GM23338 (cell line): Measurements from ENCODE around the gene CARD10. TPM values are rescaled to one million over a fixed set of nuclear protein-coding genes. Genes with fewer than 3 reads are reported as not detected.
A peak's percentile ranks its signal among the peaks of the same experiment; 100 is the strongest.

Experiments used
- ATAC-seq: fragments of 200-7000 bp; cut with Tn5 transposase; 3 replicates; pipeline ENCODE4 v1.9.1; 2020
- DNase-seq: peaks from one replicate; pipeline ENCODE4 v3.0.0-alpha.2; 2015; ENCODE audit warnings: low spot score
- H2AFZ ChIP-seq: fragments of 200-600 bp; sonication (generic); 2 replicates; pipeline ENCODE4 v1.8.0; 2016; ENCODE audit warnings: antibody characterized with exemption, mild to moderate bottlenecking, moderate library complexity
- H3F3A ChIP-seq: fragments of 200-600 bp; sonication (generic); replicated peaks from 2 replicates; pipeline ENCODE4 v1.8.0; 2017; ENCODE audit warnings: antibody characterized with exemption, mixed run types, low read depth
- H3K27ac ChIP-seq: fragments of 200-600 bp; sonication (generic); 2 replicates; pipeline ENCODE4 v1.6.1; 2016; ENCODE audit warnings: low read depth
- H3K27me3 ChIP-seq: fragments of 200-600 bp; sonication (generic); 2 replicates; pipeline ENCODE4 v1.8.0; 2016; ENCODE audit warnings: mild to moderate bottlenecking, mixed run types, moderate library complexity; ENCODE audit not compliant: insufficient read depth
- H3K36me3 ChIP-seq: fragments of 200-600 bp; sonication (generic); 2 replicates; pipeline ENCODE4 v1.8.0; 2016; ENCODE audit warnings: mild to moderate bottlenecking; ENCODE audit not compliant: insufficient read depth
- H3K4me1 ChIP-seq: fragments of 200-600 bp; sonication (generic); 2 replicates; pipeline ENCODE4 v1.8.0; 2016; ENCODE audit warnings: mild to moderate bottlenecking, moderate library complexity; ENCODE audit not compliant: insufficient read depth
- H3K4me2 ChIP-seq: fragments of 200-600 bp; sonication (generic); 2 replicates; pipeline ENCODE4 v1.7.1; 2017; ENCODE audit warnings: mixed run types
- H3K4me3 ChIP-seq: fragments of 200-600 bp; sonication (generic); 2 replicates; pipeline ENCODE4 v1.6.1; 2016; ENCODE audit warnings: mixed run types
- H3K79me2 ChIP-seq: fragments of 200-600 bp; sonication (generic); replicated peaks from 2 replicates; pipeline ENCODE4 v1.8.0; 2017; ENCODE audit warnings: mild to moderate bottlenecking; ENCODE audit not compliant: insufficient read depth
- H3K9me2 ChIP-seq: fragments of 200-600 bp; sonication (generic); 2 replicates; pipeline ENCODE4 v1.8.0; 2017; ENCODE audit not compliant: insufficient read depth
- H4K20me1 ChIP-seq: fragments of 200-600 bp; sonication (generic); replicated peaks from 2 replicates; pipeline ENCODE4 v1.8.0; 2017; ENCODE audit warnings: mild to moderate bottlenecking; ENCODE audit not compliant: insufficient read depth
- H3K27ac Mint-ChIP-seq: 2 replicates; pipeline ENCODE4 v1.8.0; 2020; ENCODE audit warnings: inconsistent platforms, mild to moderate bottlenecking, moderate library complexity, mixed read lengths
- H3K27me3 Mint-ChIP-seq: 3 replicates; pipeline ENCODE4 v1.8.0; 2022; ENCODE audit warnings: low read depth, mild to moderate bottlenecking, moderate library complexity, mixed read lengths, inconsistent platforms; ENCODE audit not compliant: insufficient read depth, poor library complexity
- H3K36me3 Mint-ChIP-seq: 3 replicates; pipeline ENCODE4 v1.8.0; 2021; ENCODE audit warnings: low read depth, mild to moderate bottlenecking, inconsistent platforms, moderate library complexity, mixed read lengths
- H3K4me1 Mint-ChIP-seq: 3 replicates; pipeline ENCODE4 v1.8.0; 2020; ENCODE audit warnings: mild to moderate bottlenecking, inconsistent platforms, mixed read lengths
- H3K4me3 Mint-ChIP-seq: 3 replicates; pipeline ENCODE4 v1.8.0; 2021; ENCODE audit warnings: moderate library complexity, mild to moderate bottlenecking, inconsistent platforms, mixed read lengths
- H3K9me3 Mint-ChIP-seq: 3 replicates; pipeline ENCODE4 v1.8.0; 2020; ENCODE audit warnings: moderate library complexity, mild to moderate bottlenecking, inconsistent platforms, mixed read lengths
- CREB1 ChIP-seq: fragments of 250-450 bp; sonication (Bioruptor Pico); IDR thresholded peaks from 2 replicates; pipeline ENCODE4 v1.5.0; 2020; ENCODE audit warnings: low read depth, mild to moderate bottlenecking, moderate library complexity
- CTCF ChIP-seq, 2 experiments: fragments of 200-600 bp in 1 of 2; sonication (generic) in 1 of 2; conservative IDR thresholded peaks; 2 replicates each; pipeline versions ENCODE4 v1.5.1 to v1.6.1; 2016 to 2017; ENCODE audit warnings: antibody characterized with exemption in 2 of 2, low read depth in 2 of 2, mild to moderate bottlenecking in 2 of 2, moderate library complexity in 1 of 2
- EZH2 ChIP-seq: fragments of 200-600 bp; sonication (generic); IDR thresholded peaks from one replicate; pipeline ENCODE4 v1.8.0; 2017; ENCODE audit warnings: antibody characterized with exemption, mild to moderate bottlenecking, low read depth; ENCODE audit not compliant: unreplicated experiment
- JUNB ChIP-seq: IDR thresholded peaks from one replicate; pipeline ENCODE4 v1.6.1; 2016; ENCODE audit warnings: antibody characterized with exemption; ENCODE audit not compliant: unreplicated experiment
- NANOG ChIP-seq: IDR thresholded peaks from 2 replicates; pipeline ENCODE4 v1.6.1; 2016; ENCODE audit warnings: antibody characterized with exemption, borderline replicate concordance
- POLR2AphosphoS5 ChIP-seq: IDR thresholded peaks from 2 replicates; pipeline ENCODE4 v1.6.1; 2016; ENCODE audit warnings: antibody characterized with exemption, low read depth
- REST ChIP-seq: IDR thresholded peaks from one replicate; pipeline ENCODE4 v1.6.1; 2018; ENCODE audit warnings: antibody characterized with exemption; ENCODE audit not compliant: unreplicated experiment
- STAT1 ChIP-seq: IDR thresholded peaks from one replicate; pipeline ENCODE4 v1.6.1; 2016; ENCODE audit warnings: antibody characterized with exemption; ENCODE audit not compliant: unreplicated experiment
- ZNF114 ChIP-seq: fragments of 250-450 bp; sonication (Bioruptor Pico); IDR thresholded peaks from 2 replicates; pipeline ENCODE4 v1.5.0; 2020; ENCODE audit warnings: mild to moderate bottlenecking, moderate library complexity
- ZNF331 ChIP-seq: fragments of 250-450 bp; sonication (Bioruptor Pico); IDR thresholded peaks from 2 replicates; pipeline ENCODE4 v1.5.0; 2020; ENCODE audit warnings: low read depth, mild to moderate bottlenecking, moderate library complexity
- polyA plus RNA-seq: library from polyadenylated mRNA; unstranded; fragments of >200 nt; fragmentation: Nextera tagmentation; extraction: Ambion mirVana; gene quantifications from 2 replicates; pipeline ENCODE4 v1.2.1, GENCODE V29; 2016
- total RNA-seq: library from RNA; depleted of rRNA; stranded (reverse); fragments of >200 nt; shearing (Covaris generic); gene quantifications from 2 replicates; pipeline ENCODE4 v1.2.3, GENCODE V29; 2014

CARD10 gene
- total and polyA plus RNA-seq, 2 experiments from 2014 or later: 5.4 to 17.2 TPM

GRCh38 chr22:37457093-37457893 lies 61.9 kb downstream of the CARD10 start:
- Mint-ChIP-seq H3K9me3 (no peaks in the 10 kb centered on the region; the same call in 2 of the 3 replicates), H3K27ac (no peak overlapping the region), H3K36me3 (no peaks in the 10 kb centered on the region), H3K27me3 (peaks cover 11% of the 10 kb centered on the region), H3K4me3 (no peak overlapping the region), H3K4me1 (peaks cover 11% of the 10 kb centered on the region)
- H3K9me2 ChIP-seq: no peaks in the 10 kb centered on the region
- ATAC-seq (peak; percentile 99), DNase-seq (peak; percentile 89)
- H3K4me3 ChIP-seq: no peak overlapping the region
- H3F3A ChIP-seq: no peaks in the 10 kb centered on the region
- TF ChIP-seq CTCF (conservative IDR thresholded peaks at IDR 0.05; ENCODE audit: low read depth in 2 of 2): peak; percentile 85 to 99
- no peak for TF ChIP-seq CREB1 (CRISPR knock-in tag)
- no peaks in the 10 kb centered on the region for H3K27me3 ChIP-seq
- no peak overlapping the region for H3K27ac ChIP-seq
- H2AFZ ChIP-seq: no peak overlapping the region
- H3K36me3 ChIP-seq: no peaks in the 10 kb centered on the region
- H3K79me2 ChIP-seq: no peaks in the 10 kb centered on the region
- H3K4me1 ChIP-seq: no peaks in the 10 kb centered on the region
- H4K20me1 ChIP-seq: no peaks in the 10 kb centered on the region
- no peak overlapping the region for H3K4me2 ChIP-seq

- ATAC-seq (no peak), DNase-seq (no peak)
- no peaks in the 10 kb centered on the region for H3K4me1 ChIP-seq
- H3K27me3 ChIP-seq: no peaks in the 10 kb centered on the region
- Mint-ChIP-seq H3K27me3 (peaks cover 9% of the 10 kb centered on the region), H3K4me1 (peaks cover 11% of the 10 kb centered on the region), H3K36me3 (no peaks in the 10 kb centered on the region), H3K27ac (no peak overlapping the region), H3K9me3 (no peaks in the 10 kb centered on the region; the same call in 2 of the 3 replicates), H3K4me3 (no peak overlapping the region)
- no peaks in the 10 kb centered on the region for H3F3A ChIP-seq
- H4K20me1 ChIP-seq: no peaks in the 10 kb centered on the region
- no peak overlapping the region for H3K4me2 ChIP-seq
- no peaks in the 10 kb centered on the region for H3K9me2 ChIP-seq
- H3K4me3 ChIP-seq: no peak overlapping the region
- H3K79me2 ChIP-seq: no peaks in the 10 kb centered on the region
- no peaks in the 10 kb centered on the region for H3K36me3 ChIP-seq
- no peak overlapping the region for H3K27ac ChIP-seq
- no peak overlapping the region for H2AFZ ChIP-seq
- TF ChIP-seq JUNB (no peak), CREB1 (CRISPR knock-in tag) (no peak), POLR2AphosphoS5 (no peak), CTCF (conservative IDR thresholded peaks at IDR 0.05; ENCODE audit: low read depth in 2 of 2) (no peak), NANOG (no peak), ZNF114 (no peak), REST (no peak), EZH2 (no peak), STAT1 (no peak), ZNF331 (no peak)
These were observed 62.9 kb downstream of the CARD10 start for GRCh38 chr22:37456346-37456745.
